SU-DHL-6 (cell line): Measurements from ENCODE around the gene HTR1B.

ENCODE experiments used
- H2AFZ ChIP-seq: fragments of 200-600 bp; sonication (generic); 2 replicates; pipeline ENCODE4 v1.6.1; 2014; ENCODE audit warnings: low read depth, mild to moderate bottlenecking, moderate library complexity, mixed read lengths, antibody characterized with exemption, low read length; ENCODE audit not compliant: severe bottlenecking
- H3F3A ChIP-seq: fragments of 200-600 bp; shearing (Covaris generic); 2 replicates; pipeline ENCODE4 v1.6.0; 2016; ENCODE audit warnings: antibody characterized with exemption, mild to moderate bottlenecking; ENCODE audit not compliant: insufficient read depth
- H3K27ac ChIP-seq: fragments of 200-600 bp; sonication (generic); 2 replicates; pipeline ENCODE4 v1.5.1; 2016; ENCODE audit warnings: low read depth, mild to moderate bottlenecking, low read length, moderate library complexity, mixed read lengths
- H3K27me3 ChIP-seq: fragments of 200-600 bp; sonication (generic), shearing (Covaris generic); 2 replicates; pipeline ENCODE4 v1.6.0; 2014; ENCODE audit warnings: mild to moderate bottlenecking, low read length
- H3K36me3 ChIP-seq: fragments of 200-600 bp; sonication (generic); 2 replicates; pipeline ENCODE4 v1.6.1; 2014; ENCODE audit warnings: mild to moderate bottlenecking, low read length, mixed read lengths
- H3K4me2 ChIP-seq: fragments of 300-600, 200-600 bp; shearing (Covaris generic), sonication (generic); 2 replicates; pipeline ENCODE4 v1.6.0; 2014; ENCODE audit warnings: low read length, low read depth, mild to moderate bottlenecking; ENCODE audit not compliant: poor library complexity, severe bottlenecking
- H3K4me3 ChIP-seq: fragments of 200-600 bp; sonication (generic); 2 replicates; pipeline ENCODE4 v1.5.1; 2014; ENCODE audit warnings: antibody characterized with exemption, low read length, mild to moderate bottlenecking, mixed read lengths; ENCODE audit not compliant: insufficient read depth, poor library complexity, severe bottlenecking
- H3K79me2 ChIP-seq: fragments of 200-600 bp; sonication (generic); 2 replicates; pipeline ENCODE4 v1.6.1; 2014; ENCODE audit warnings: mild to moderate bottlenecking, low read length, moderate library complexity; ENCODE audit not compliant: insufficient read depth
- H3K9ac ChIP-seq: fragments of 200-600 bp; sonication (generic); 2 replicates; pipeline ENCODE4 v1.7.0; 2014; ENCODE audit warnings: mild to moderate bottlenecking, low read length
- H3K9me2 ChIP-seq: fragments of 200-600 bp; sonication (generic); replicated peaks from 2 replicates; pipeline ENCODE4 v1.6.1; 2014; ENCODE audit warnings: low read length; ENCODE audit not compliant: insufficient read depth
- H3K9me3 ChIP-seq: fragments of 200-600 bp; sonication (generic); 2 replicates; pipeline ENCODE4 v1.6.1; 2014; ENCODE audit warnings: low read length, mixed read lengths; ENCODE audit not compliant: insufficient read depth
- H4K20me1 ChIP-seq: fragments of 200-600 bp; sonication (generic); 2 replicates; pipeline ENCODE4 v1.6.1; 2014; ENCODE audit warnings: low read depth, mild to moderate bottlenecking, antibody characterized with exemption, low read length, moderate library complexity, mixed read lengths
- CTCF ChIP-seq: fragments of 200-600 bp; sonication (generic); IDR thresholded peaks from one replicate; pipeline ENCODE4 v1.5.1; 2017; ENCODE audit warnings: antibody characterized with exemption, mild to moderate bottlenecking, low read length, moderate library complexity; ENCODE audit not compliant: insufficient read depth, poor library complexity, severe bottlenecking
- EZH2phosphoT487 ChIP-seq: fragments of 200-600 bp; sonication (generic), shearing (Covaris generic); conservative IDR thresholded peaks from 2 replicates; pipeline ENCODE4 v1.6.1; 2018; ENCODE audit warnings: mild to moderate bottlenecking, antibody characterized with exemption, low read length, moderate library complexity, mixed read lengths

The HTR1B gene

GRCh38 chr6:77416839-77417238 lies 46.5 kb downstream of the HTR1B start:
- H3K9me3 ChIP-seq: no peaks in the 10 kb centered on the region
- H2AFZ ChIP-seq: no peak overlapping the region
- no peaks in the 10 kb centered on the region for H3K36me3 ChIP-seq
- no peaks in the 10 kb centered on the region for H3F3A ChIP-seq
- no peaks in the 10 kb centered on the region for H3K9me2 ChIP-seq
- no peak overlapping the region for H3K27ac ChIP-seq
- H3K4me3 ChIP-seq: no peak overlapping the region
- TF ChIP-seq EZH2phosphoT487 (no peak), CTCF (no peak)
- H3K79me2 ChIP-seq: no peaks in the 10 kb centered on the region
- H3K9ac ChIP-seq: no peak overlapping the region
- H3K4me2 ChIP-seq: no peak overlapping the region
- H3K27me3 ChIP-seq: no peaks in the 10 kb centered on the region
- H4K20me1 ChIP-seq: no peaks in the 10 kb centered on the region

- no peak overlapping the region for H3K27ac ChIP-seq
- no peaks in the 10 kb centered on the region for H3K9me2 ChIP-seq
- TF ChIP-seq CTCF: no peak
- no peak for TF ChIP-seq EZH2phosphoT487
- H3K79me2 ChIP-seq: no peaks in the 10 kb centered on the region
- no peaks in the 10 kb centered on the region for H3F3A ChIP-seq
- H2AFZ ChIP-seq: no peak overlapping the region
- no peak overlapping the region for H3K9ac ChIP-seq
- H3K9me3 ChIP-seq: no peaks in the 10 kb centered on the region
- H3K36me3 ChIP-seq: no peaks in the 10 kb centered on the region
- H3K4me2 ChIP-seq: no peak overlapping the region
- no peaks in the 10 kb centered on the region for H3K27me3 ChIP-seq
- H4K20me1 ChIP-seq: no peaks in the 10 kb centered on the region
- H3K4me3 ChIP-seq: no peak overlapping the region
Observed at GRCh38 chr6:77415706-77416105, 47.6 kb downstream of the HTR1B start.
